Measurements from ENCODE around the gene OR51B2.

GRCh38 chr11:5293028-5293427, 31.1 kb downstream of the OR51B2 start:
- no peak for TF ChIP-seq ARNT (IDR thresholded peaks at IDR 0.05)
- TF ChIP-seq PKNOX1 (IDR thresholded peaks at IDR 0.05) = no peak

All from HEK293T (cell line).